Measurements from ENCODE around the gene INPP5F.

Gene INPP5F

DNA sequence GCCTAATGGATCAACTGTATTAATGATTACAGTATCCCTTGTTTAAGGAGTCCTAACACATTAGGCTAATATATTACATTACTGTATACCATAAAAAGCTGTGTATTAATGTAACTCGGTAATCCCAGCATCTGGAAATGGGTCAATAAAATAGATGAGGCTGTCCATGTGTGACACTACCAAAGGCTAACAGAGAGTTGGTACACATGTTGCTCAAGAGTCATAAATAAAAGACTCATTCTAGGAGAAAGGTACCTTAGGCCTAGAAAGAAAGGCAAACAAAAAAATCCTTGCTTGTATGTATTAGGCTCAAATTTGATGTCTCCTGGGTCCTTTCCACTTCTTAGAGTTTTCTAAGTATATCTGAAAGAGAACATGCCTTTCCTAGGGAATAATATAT is 132.2 kb downstream of the INPP5F start (continued):
- TF ChIP-seq, protein P1, sequence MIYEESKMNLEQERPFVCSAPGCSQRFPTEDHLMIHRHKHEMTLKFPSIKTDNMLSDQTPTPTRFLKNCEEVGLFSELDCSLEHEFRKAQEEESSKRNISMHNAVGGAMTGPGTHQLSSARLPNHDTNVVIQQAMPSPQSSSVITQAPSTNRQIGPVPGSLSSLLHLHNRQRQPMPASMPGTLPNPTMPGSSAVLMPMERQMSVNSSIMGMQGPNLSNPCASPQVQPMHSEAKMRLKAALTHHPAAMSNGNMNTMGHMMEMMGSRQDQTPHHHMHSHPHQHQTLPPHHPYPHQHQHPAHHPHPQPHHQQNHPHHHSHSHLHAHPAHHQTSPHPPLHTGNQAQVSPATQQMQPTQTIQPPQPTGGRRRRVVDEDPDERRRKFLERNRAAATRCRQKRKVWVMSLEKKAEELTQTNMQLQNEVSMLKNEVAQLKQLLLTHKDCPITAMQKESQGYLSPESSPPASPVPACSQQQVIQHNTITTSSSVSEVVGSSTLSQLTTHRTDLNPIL (CRISPR knock-in tag; IDR thresholded peaks at IDR 0.05; ENCODE audit: low read depth), result no peak
- no peak for TF ChIP-seq ARNTL (CRISPR knock-in tag; IDR thresholded peaks at IDR 0.05; ENCODE audit: borderline replicate concordance, low read depth)
- TF ChIP-seq TCF4 (CRISPR knock-in tag; IDR thresholded peaks at IDR 0.05; ENCODE audit: borderline replicate concordance), result no peak
- TF ChIP-seq RARB (CRISPR knock-in tag; IDR thresholded peaks at IDR 0.05), result no peak
- no peak for TF ChIP-seq BACH2 (CRISPR knock-in tag; IDR thresholded peaks at IDR 0.05; ENCODE audit: borderline replicate concordance)
- TF ChIP-seq, protein P2, sequence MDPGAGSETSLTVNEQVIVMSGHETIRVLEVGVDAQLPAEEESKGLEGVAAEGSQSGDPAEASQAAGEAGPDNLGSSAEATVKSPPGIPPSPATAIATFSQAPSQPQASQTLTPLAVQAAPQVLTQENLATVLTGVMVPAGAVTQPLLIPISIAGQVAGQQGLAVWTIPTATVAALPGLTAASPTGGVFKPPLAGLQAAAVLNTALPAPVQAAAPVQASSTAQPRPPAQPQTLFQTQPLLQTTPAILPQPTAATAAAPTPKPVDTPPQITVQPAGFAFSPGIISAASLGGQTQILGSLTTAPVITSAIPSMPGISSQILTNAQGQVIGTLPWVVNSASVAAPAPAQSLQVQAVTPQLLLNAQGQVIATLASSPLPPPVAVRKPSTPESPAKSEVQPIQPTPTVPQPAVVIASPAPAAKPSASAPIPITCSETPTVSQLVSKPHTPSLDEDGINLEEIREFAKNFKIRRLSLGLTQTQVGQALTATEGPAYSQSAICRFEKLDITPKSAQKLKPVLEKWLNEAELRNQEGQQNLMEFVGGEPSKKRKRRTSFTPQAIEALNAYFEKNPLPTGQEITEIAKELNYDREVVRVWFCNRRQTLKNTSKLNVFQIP (CRISPR knock-in tag; IDR thresholded peaks at IDR 0.05; ENCODE audit: borderline replicate concordance, low read depth), result no peak

DNA sequence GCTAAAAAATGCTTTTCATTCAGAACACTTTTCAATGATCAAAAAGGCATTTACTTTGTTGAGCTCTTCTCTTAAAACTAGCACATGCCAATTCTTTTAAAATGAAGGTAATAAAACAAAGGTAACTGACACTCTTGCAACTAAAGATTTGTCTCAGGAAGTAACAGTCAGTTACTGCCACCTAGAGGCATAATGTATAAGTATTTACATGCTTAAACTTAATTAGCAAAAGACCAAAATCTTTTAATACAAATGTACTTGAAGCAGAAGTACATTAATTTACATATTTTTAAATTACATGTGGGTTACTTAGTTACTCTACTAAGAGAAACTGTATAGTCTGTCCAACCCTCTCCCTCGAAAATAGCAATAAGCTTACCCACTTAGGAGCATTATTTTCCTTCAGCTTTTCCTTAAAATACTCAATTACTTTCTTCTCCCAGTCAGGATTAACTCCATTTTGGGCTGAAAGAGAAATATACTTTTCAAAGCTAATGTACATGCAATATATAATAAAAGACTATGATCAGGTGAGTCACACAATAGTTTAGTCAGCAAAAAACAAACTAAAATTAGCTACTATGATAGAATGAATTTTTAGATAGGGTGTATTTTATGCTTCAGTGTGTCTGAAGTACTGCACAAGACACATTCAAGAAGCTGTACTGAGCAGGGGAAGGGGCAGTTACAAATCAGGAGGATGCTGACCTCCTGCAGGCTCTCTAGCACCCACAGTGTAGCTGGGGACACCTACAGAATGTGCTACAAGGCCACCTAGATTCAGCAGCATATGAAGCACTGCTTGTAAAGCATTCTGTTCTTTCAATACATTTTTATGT is 133.8 kb downstream of the INPP5F start:
- ATAC-seq, result peak; percentile 71; the same call in 2 of the 3 replicates
- no peak for TF ChIP-seq TOX (CRISPR knock-in tag; IDR thresholded peaks at IDR 0.05; ENCODE audit: borderline replicate concordance)
- no peak for TF ChIP-seq CSDC2 (CRISPR knock-in tag; IDR thresholded peaks at IDR 0.05)
- no peak for TF ChIP-seq TCF4 (CRISPR knock-in tag; IDR thresholded peaks at IDR 0.05; ENCODE audit: borderline replicate concordance)
- no peak for TF ChIP-seq GLIS3 (CRISPR knock-in tag; IDR thresholded peaks at IDR 0.05)
- TF ChIP-seq SNAI2 (CRISPR knock-in tag; IDR thresholded peaks at IDR 0.05), result no peak
- TF ChIP-seq OSR1 (CRISPR knock-in tag; IDR thresholded peaks at IDR 0.05), result no peak
- TF ChIP-seq ZFP3 (CRISPR knock-in tag; IDR thresholded peaks at IDR 0.05), result no peak
- TF ChIP-seq, protein P3, sequence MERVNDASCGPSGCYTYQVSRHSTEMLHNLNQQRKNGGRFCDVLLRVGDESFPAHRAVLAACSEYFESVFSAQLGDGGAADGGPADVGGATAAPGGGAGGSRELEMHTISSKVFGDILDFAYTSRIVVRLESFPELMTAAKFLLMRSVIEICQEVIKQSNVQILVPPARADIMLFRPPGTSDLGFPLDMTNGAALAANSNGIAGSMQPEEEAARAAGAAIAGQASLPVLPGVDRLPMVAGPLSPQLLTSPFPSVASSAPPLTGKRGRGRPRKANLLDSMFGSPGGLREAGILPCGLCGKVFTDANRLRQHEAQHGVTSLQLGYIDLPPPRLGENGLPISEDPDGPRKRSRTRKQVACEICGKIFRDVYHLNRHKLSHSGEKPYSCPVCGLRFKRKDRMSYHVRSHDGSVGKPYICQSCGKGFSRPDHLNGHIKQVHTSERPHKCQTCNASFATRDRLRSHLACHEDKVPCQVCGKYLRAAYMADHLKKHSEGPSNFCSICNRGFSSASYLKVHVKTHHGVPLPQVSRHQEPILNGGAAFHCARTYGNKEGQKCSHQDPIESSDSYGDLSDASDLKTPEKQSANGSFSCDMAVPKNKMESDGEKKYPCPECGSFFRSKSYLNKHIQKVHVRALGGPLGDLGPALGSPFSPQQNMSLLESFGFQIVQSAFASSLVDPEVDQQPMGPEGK (CRISPR knock-in tag; IDR thresholded peaks at IDR 0.05; ENCODE audit: borderline replicate concordance), result no peak
- no peak for TF ChIP-seq ZC3H10 (CRISPR knock-in tag; IDR thresholded peaks at IDR 0.05)
- TF ChIP-seq ESRRG (CRISPR knock-in tag; IDR thresholded peaks at IDR 0.05), result no peak
- no peak for TF ChIP-seq BACH2 (CRISPR knock-in tag; IDR thresholded peaks at IDR 0.05; ENCODE audit: borderline replicate concordance)
- no peak for TF ChIP-seq ZNF8 (CRISPR knock-in tag; IDR thresholded peaks at IDR 0.05)
- TF ChIP-seq, protein P4, sequence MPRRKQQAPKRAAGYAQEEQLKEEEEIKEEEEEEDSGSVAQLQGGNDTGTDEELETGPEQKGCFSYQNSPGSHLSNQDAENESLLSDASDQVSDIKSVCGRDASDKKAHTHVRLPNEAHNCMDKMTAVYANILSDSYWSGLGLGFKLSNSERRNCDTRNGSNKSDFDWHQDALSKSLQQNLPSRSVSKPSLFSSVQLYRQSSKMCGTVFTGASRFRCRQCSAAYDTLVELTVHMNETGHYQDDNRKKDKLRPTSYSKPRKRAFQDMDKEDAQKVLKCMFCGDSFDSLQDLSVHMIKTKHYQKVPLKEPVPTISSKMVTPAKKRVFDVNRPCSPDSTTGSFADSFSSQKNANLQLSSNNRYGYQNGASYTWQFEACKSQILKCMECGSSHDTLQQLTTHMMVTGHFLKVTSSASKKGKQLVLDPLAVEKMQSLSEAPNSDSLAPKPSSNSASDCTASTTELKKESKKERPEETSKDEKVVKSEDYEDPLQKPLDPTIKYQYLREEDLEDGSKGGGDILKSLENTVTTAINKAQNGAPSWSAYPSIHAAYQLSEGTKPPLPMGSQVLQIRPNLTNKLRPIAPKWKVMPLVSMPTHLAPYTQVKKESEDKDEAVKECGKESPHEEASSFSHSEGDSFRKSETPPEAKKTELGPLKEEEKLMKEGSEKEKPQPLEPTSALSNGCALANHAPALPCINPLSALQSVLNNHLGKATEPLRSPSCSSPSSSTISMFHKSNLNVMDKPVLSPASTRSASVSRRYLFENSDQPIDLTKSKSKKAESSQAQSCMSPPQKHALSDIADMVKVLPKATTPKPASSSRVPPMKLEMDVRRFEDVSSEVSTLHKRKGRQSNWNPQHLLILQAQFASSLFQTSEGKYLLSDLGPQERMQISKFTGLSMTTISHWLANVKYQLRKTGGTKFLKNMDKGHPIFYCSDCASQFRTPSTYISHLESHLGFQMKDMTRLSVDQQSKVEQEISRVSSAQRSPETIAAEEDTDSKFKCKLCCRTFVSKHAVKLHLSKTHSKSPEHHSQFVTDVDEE (CRISPR knock-in tag; IDR thresholded peaks at IDR 0.05), result no peak
- TF ChIP-seq, protein P5, sequence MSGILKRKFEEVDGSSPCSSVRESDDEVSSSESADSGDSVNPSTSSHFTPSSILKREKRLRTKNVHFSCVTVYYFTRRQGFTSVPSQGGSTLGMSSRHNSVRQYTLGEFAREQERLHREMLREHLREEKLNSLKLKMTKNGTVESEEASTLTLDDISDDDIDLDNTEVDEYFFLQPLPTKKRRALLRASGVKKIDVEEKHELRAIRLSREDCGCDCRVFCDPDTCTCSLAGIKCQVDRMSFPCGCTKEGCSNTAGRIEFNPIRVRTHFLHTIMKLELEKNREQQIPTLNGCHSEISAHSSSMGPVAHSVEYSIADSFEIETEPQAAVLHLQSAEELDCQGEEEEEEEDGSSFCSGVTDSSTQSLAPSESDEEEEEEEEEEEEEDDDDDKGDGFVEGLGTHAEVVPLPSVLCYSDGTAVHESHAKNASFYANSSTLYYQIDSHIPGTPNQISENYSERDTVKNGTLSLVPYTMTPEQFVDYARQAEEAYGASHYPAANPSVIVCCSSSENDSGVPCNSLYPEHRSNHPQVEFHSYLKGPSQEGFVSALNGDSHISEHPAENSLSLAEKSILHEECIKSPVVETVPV (CRISPR knock-in tag; IDR thresholded peaks at IDR 0.05), result no peak
- no peak for TF ChIP-seq ZFP30 (CRISPR knock-in tag; IDR thresholded peaks at IDR 0.05)
- TF ChIP-seq RARB (CRISPR knock-in tag; IDR thresholded peaks at IDR 0.05), result no peak
- no peak for TF ChIP-seq ZNF70 (CRISPR knock-in tag; IDR thresholded peaks at IDR 0.05)
- TF ChIP-seq, protein P1 (CRISPR knock-in tag; IDR thresholded peaks at IDR 0.05; ENCODE audit: low read depth), result no peak

Data from SK-N-SH treated with all-trans-retinoic acid at 6 μM for 48 hours (cell line).